GM10266 (cell line): Measurements from ENCODE around the gene SNX18.

Experiments
- DNase-seq: peaks from one replicate; pipeline ENCODE4 v3.0.0; 2012; ENCODE audit errors: extremely low spot score
- TF ChIP-seq, protein P1 (sequence below): IDR thresholded peaks from 2 replicates; pipeline ENCODE4 v1.5.1; 2012; ENCODE audit warnings: mild to moderate bottlenecking, low read depth; ENCODE audit not compliant: control insufficient read depth, insufficient read depth; ENCODE audit errors: missing control alignments

SNX18 gene

DNA sequence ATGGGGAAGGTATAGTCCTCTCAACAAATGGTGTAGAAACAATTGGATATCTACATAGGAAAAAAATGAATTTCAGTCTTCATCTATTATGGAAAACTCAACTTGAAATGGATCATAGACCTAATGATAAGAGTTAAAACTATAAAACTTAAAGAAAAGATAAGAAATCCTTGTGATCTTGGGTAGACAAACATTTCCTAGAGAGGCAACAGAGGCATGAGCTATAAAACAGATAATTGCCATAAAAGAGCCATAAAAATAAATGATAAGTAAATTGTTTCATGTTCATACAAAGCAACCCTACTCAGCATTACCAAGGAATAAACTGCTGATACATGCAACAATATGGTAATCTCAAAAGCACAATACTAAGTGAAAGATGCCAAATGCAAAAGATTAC lies 76.2 kb downstream of the SNX18 start:
- DNase-seq = no peak
- TF ChIP-seq, protein P1, sequence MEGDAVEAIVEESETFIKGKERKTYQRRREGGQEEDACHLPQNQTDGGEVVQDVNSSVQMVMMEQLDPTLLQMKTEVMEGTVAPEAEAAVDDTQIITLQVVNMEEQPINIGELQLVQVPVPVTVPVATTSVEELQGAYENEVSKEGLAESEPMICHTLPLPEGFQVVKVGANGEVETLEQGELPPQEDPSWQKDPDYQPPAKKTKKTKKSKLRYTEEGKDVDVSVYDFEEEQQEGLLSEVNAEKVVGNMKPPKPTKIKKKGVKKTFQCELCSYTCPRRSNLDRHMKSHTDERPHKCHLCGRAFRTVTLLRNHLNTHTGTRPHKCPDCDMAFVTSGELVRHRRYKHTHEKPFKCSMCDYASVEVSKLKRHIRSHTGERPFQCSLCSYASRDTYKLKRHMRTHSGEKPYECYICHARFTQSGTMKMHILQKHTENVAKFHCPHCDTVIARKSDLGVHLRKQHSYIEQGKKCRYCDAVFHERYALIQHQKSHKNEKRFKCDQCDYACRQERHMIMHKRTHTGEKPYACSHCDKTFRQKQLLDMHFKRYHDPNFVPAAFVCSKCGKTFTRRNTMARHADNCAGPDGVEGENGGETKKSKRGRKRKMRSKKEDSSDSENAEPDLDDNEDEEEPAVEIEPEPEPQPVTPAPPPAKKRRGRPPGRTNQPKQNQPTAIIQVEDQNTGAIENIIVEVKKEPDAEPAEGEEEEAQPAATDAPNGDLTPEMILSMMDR = no peak

DNA sequence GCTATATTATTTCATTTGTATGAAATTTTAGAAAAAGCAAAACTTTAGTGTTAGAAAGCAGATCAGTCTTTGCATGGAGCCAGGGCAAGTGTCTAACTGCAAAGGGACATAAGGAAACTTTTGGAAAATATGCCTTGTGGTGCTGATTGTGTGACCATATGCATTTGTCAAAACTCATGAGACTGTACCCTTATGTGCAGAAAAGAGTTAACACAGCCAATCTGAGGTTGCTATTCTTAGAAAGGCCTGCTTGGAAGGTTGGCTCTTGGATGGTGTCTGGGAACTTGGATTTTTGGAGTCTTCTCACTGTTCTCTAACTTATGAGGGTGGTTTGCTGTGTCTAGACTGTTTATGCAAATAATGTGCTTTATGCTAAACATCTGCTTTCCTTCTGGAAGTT lies 76.6 kb downstream of the SNX18 start:
- TF ChIP-seq, protein P1 = no peak
- no peak for DNase-seq

DNA sequence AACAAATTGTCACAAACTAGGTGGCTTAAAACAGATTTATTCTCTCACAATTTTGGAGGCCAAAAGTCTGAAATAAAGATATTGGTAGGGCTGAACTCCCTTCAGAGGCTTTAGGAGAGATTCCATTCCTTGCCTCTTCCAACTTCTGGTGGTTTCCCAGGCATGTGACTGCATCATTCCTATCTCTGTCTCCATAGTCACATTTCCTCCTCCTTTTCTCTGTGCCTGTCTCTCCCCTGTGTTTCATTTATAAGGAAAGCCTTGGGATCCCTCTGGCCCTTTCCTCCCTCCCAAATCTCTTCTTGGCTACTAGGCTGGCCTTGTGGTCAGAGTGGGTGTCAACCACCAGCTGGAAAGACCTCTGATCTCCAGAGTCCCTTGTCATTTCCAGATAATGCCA lies 78.2 kb downstream of the SNX18 start:
- TF ChIP-seq, protein P1 = no peak
- DNase-seq = no peak
